Endothelial cell of umbilical vein (primary cell): ENCODE data around the gene DAND5. TPM values are rescaled to one million over a fixed set of nuclear protein-coding genes. Genes with fewer than 3 reads are reported as not detected.

Source experiments
- BruUV-seq: library from RNA; stranded (reverse); fragments of 400-500 nt; replicated peaks from 2 replicates; lab custom pipeline; 2021; lab: Mats Ljungman, UMichigan
- CTCF ChIA-PET: fragments of 300-600, 350-600 bp; sonication (Branson Sonifier 250); formaldehyde crosslinking; loops from one replicate; lab custom pipeline; 2021; ENCODE audit warnings: antibody characterized with exemption, inconsistent platforms; lab: Charles Lee
- POLR2A ChIA-PET: fragments of 300-600, 350-600 bp; sonication (Branson Sonifier 250); formaldehyde crosslinking; loops from one replicate; lab custom pipeline; 2021; ENCODE audit warnings: antibody characterized with exemption, inconsistent platforms; lab: Charles Lee
- DNase-seq: peaks from one replicate; pipeline ENCODE4 v3.0.0-alpha.2; 2011; ENCODE audit warnings: low read depth, low spot score
- FAIRE-seq: peaks from 2 replicates; lab custom pipeline; 2011; peaks lifted over from hg19 to GRCh38; lab: Jason Lieb, UNC
- H2AFZ ChIP-seq: 2 replicates; pipeline ENCODE4 v1.6.0; 2012; ENCODE audit warnings: low read depth, low read length, control low read depth, inconsistent platforms
- H3K27ac ChIP-seq: 2 replicates; pipeline ENCODE4 v1.5.1; 2011; ENCODE audit warnings: low read depth, mild to moderate bottlenecking, control low read depth, low read length, moderate library complexity; ENCODE audit not compliant: insufficient read depth
- H3K27me3 ChIP-seq, 2 experiments: 2 replicates each; pipeline versions ENCODE4 v1.6.0 to v1.6.1; 2011; ENCODE audit warnings: low read length in 2 of 2, mixed read lengths in 1 of 2; ENCODE audit not compliant: control insufficient read depth in 2 of 2, insufficient read depth in 2 of 2
- H3K36me3 ChIP-seq, 2 experiments: 2 replicates in 1 of 2; 3 replicates in 1 of 2; pipeline ENCODE4 v1.5.1; 2011; ENCODE audit warnings: low read length in 2 of 2, mild to moderate bottlenecking in 1 of 2, moderate library complexity in 1 of 2; ENCODE audit not compliant: control insufficient read depth in 2 of 2, insufficient read depth in 2 of 2; ENCODE audit errors: extremely low read depth in 1 of 2
- H3K4me1 ChIP-seq: 3 replicates; pipeline ENCODE4 v1.5.1; 2011; ENCODE audit warnings: mild to moderate bottlenecking, low read length; ENCODE audit not compliant: control insufficient read depth, insufficient read depth; ENCODE audit errors: extremely low read depth
- H3K4me2 ChIP-seq: 2 replicates; pipeline ENCODE4 v1.6.1; 2011; ENCODE audit warnings: low read length, control low read depth, mixed read lengths; ENCODE audit not compliant: insufficient read depth
- H3K4me3 ChIP-seq, 3 experiments: fragments of 200-600 bp in 1 of 3; sonication (generic), shearing (Covaris generic) in 1 of 3; replicated peaks in 1 of 3; 2 replicates each; pipeline ENCODE4 v1.5.1; 2011 to 2016; ENCODE audit warnings: control low read depth in 3 of 3, low read length in 3 of 3, mild to moderate bottlenecking in 2 of 3, inconsistent platforms in 1 of 3, low read depth in 1 of 3, moderate library complexity in 1 of 3; ENCODE audit not compliant: insufficient read depth in 1 of 3
- H3K79me2 ChIP-seq: 2 replicates; pipeline ENCODE4 v1.6.0; 2012; ENCODE audit warnings: low read length, inconsistent platforms; ENCODE audit not compliant: control insufficient read depth, insufficient read depth
- H3K9ac ChIP-seq: replicated peaks from 2 replicates; pipeline ENCODE3; 2011; ENCODE audit warnings: low read length, control low read depth; ENCODE audit not compliant: insufficient read depth; ENCODE audit errors: extremely low read depth
- H3K9me1 ChIP-seq: replicated peaks from 3 replicates; pipeline ENCODE4 v1.6.0; 2011; ENCODE audit warnings: mild to moderate bottlenecking, low read length; ENCODE audit not compliant: control insufficient read depth, insufficient read depth; ENCODE audit errors: extremely low read depth
- H3K9me3 ChIP-seq: replicated peaks from 2 replicates; pipeline ENCODE4 v1.5.1; 2012; ENCODE audit warnings: low read length, inconsistent platforms; ENCODE audit not compliant: control insufficient read depth, insufficient read depth
- H4K20me1 ChIP-seq: replicated peaks from 2 replicates; pipeline ENCODE3; 2011; ENCODE audit warnings: mild to moderate bottlenecking, low read length; ENCODE audit not compliant: control insufficient read depth, insufficient read depth; ENCODE audit errors: extremely low read depth
- CTCF ChIP-seq, 2 donors: IDR thresholded peaks; 1 replicate in 1 of 2; 2 replicates in 1 of 2; pipeline ENCODE4 v1.5.1; 2011; ENCODE audit warnings: low read length in 2 of 2, mild to moderate bottlenecking in 2 of 2, moderate library complexity in 2 of 2, control low read depth in 1 of 2, inconsistent platforms in 1 of 2, low read depth in 1 of 2; ENCODE audit not compliant: insufficient read depth in 1 of 2; ENCODE audit errors: extremely low read depth in 1 of 2
- EZH2 ChIP-seq: IDR thresholded peaks from 2 replicates; pipeline ENCODE4 v1.6.1; 2012; ENCODE audit warnings: borderline replicate concordance, low read depth, mild to moderate bottlenecking, moderate library complexity, low read length, inconsistent platforms; ENCODE audit not compliant: severe bottlenecking
- FOS ChIP-seq: IDR thresholded peaks from 2 replicates; pipeline ENCODE4 v1.6.1; 2011; ENCODE audit warnings: mild to moderate bottlenecking, low read length, moderate library complexity, borderline replicate concordance; ENCODE audit not compliant: insufficient read depth
- GATA2 ChIP-seq: IDR thresholded peaks from 2 replicates; pipeline ENCODE4 v1.7.0; 2011; ENCODE audit warnings: low read depth, mild to moderate bottlenecking, moderate library complexity, mixed read lengths, low read length; ENCODE audit not compliant: insufficient read length, insufficient read depth
- JUN ChIP-seq: IDR thresholded peaks from 2 replicates; pipeline ENCODE4 v1.6.1; 2011; ENCODE audit warnings: borderline replicate concordance, low read depth; ENCODE audit not compliant: insufficient read length, insufficient read depth
- MAX ChIP-seq: IDR thresholded peaks from 2 replicates; pipeline ENCODE4 v1.6.1; 2011; ENCODE audit not compliant: insufficient read depth, insufficient read length
- MYC ChIP-seq: IDR thresholded peaks from one replicate; pipeline ENCODE4 v1.6.1; 2011; ENCODE audit warnings: mild to moderate bottlenecking, low read depth, low read length
- POLR2A ChIP-seq: IDR thresholded peaks from 2 replicates; pipeline ENCODE4 v1.6.1; 2012; ENCODE audit warnings: low read depth, mild to moderate bottlenecking, control low read depth, low read length
- POLR2AphosphoS5 ChIP-seq: IDR thresholded peaks from 2 replicates; pipeline ENCODE4 v1.6.1; 2012; ENCODE audit warnings: low read depth, mild to moderate bottlenecking, control low read depth, low read length, moderate library complexity; ENCODE audit not compliant: insufficient read depth
- dilution Hi-C: fragments of 300-500 bp; cut with MboI; formaldehyde crosslinking; loops from one replicate; pipeline ENCODE4 v1.15.0; 2019; ENCODE audit warnings: low sequenced_read_pairs; ENCODE audit not compliant: extremely low pct_ligation_motif_present
- intact Hi-C: fragments of 100-400 bp; cut with micrococcal nuclease; formaldehyde crosslinking; loops from one replicate; pipeline ENCODE4 v1.10.0; 2022
- polyA plus RNA-seq, 4 experiments: library from polyadenylated mRNA; depleted of rRNA in 3 of 4; stranded (reverse) in 3 of 4; unstranded in 1 of 4; fragments of >200 nt; gene quantifications; 2 replicates each; pipeline versions ENCODE4 v1.2.1 to v1.2.3, GENCODE V29; 2011 to 2012; ENCODE audit warnings: missing spikeins in 1 of 4
- total RNA-seq: library from RNA; stranded (reverse); gene quantifications from 2 replicates; pipeline ENCODE4 v1.2.3, GENCODE V29; 2021

DAND5 gene
- total and polyA plus RNA-seq, 2 donors (not counting 3 experiments of a cell fraction or from before 2014, with no cell fraction given): 0.06 to 0.20 TPM

- no peaks in the 10 kb centered on the region for H3K27me3 ChIP-seq
- no peaks in the 10 kb centered on the region for H3K9me3 ChIP-seq
- TF ChIP-seq GATA2: no peak
- TF ChIP-seq POLR2A: no peak
- TF ChIP-seq POLR2AphosphoS5: no peak
- no peak for TF ChIP-seq CTCF (IDR thresholded peaks at IDR 0.05; ENCODE audit: extremely low read depth in 1 of 2, insufficient read depth in 1 of 2, low read depth in 1 of 2, low read length in 2 of 2)
- TF ChIP-seq MAX: no peak
- TF ChIP-seq EZH2: no peak
- no peak for TF ChIP-seq MYC
- TF ChIP-seq FOS: no peak
- TF ChIP-seq JUN: no peak
- BruUV-seq: no TSS peak
- no peak for DNase-seq
- H3K4me3 ChIP-seq: no peak overlapping the region
- no peak for FAIRE-seq
- no peak overlapping the region for H3K4me2 ChIP-seq
- H3K4me1 ChIP-seq: peaks cover 2% of the 10 kb centered on the region
- ChIA-PET POLR2A (no interaction called here), CTCF (interaction anchor here (0.6 to 13.4 kb wide), 14 partner anchors 8 to 108 kb away, joined by 3 to 543 read pairs (median 4); no protein-coding TSS in a partner anchor)
- dilution Hi-C loops (no loop called here), intact Hi-C loops (no loop called here)
- H4K20me1 ChIP-seq: no peaks in the 10 kb centered on the region
- no peak overlapping the region for H3K27ac ChIP-seq
- no peak overlapping the region for H3K9ac ChIP-seq
- H3K79me2 ChIP-seq: no peaks in the 10 kb centered on the region
- no peaks in the 10 kb centered on the region for H3K9me1 ChIP-seq
- H2AFZ ChIP-seq: no peak overlapping the region
- H3K36me3 ChIP-seq: no peaks in the 10 kb centered on the region
These were observed 15.8 kb downstream of the DAND5 start for GRCh38 chr19:12985049-12985776.
